Measurements from ENCODE around the gene PLEKHG4B. TPM values are rescaled to one million over a fixed set of nuclear protein-coding genes. Genes with fewer than 3 reads are reported as not detected.
"Not testable (repeated sequence)": the region's sequence is repeated elsewhere in the genome, so short reads cannot be mapped to it uniquely, and the experiment has no call there.

PLEKHG4B gene
- total RNA-seq, 2 experiments from 2014 or later: 0.04 TPM; not detected in 1

DNA sequence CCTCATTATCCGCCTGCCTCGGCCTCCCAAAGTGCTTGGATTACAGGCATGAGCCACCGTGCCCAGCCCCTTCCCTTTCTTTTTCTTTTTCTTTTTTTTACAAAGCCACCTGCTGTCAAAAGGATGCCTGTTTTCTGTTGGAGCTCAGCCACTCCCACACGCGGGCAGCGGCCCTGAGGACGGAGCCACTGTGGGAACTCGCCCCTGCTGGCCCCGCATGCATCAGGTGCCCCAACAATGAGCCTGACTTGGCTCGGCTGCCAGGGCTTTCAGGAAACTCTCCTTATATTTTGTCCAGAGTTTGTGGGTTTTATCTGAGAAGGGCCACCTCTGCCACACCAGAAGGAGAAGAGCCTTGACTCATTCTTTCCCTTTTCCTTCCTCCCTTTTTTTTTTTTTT is 62.3 kb downstream of the PLEKHG4B start:
- ChIA-PET CTCF (interaction anchor here (0.8 to 1.6 kb wide), 2 partner anchors 9 to 108 kb away, joined by 3 read pairs; no protein-coding TSS in a partner anchor), POLR2A (no interaction called here)

- CTCF ChIA-PET: interaction anchor here (0.8 to 1.6 kb wide), 2 partner anchors 10 to 109 kb away, joined by 3 read pairs; no protein-coding TSS in a partner anchor
- POLR2A ChIA-PET: no interaction called here
Observed at GRCh38 chr5:154826-155225, 62.9 kb downstream of the PLEKHG4B start.

GRCh38 chr5:155651-156410 is 63.9 kb downstream of the PLEKHG4B start:
- ChIA-PET CTCF (no interaction called here), POLR2A (no interaction called here)

DNA sequence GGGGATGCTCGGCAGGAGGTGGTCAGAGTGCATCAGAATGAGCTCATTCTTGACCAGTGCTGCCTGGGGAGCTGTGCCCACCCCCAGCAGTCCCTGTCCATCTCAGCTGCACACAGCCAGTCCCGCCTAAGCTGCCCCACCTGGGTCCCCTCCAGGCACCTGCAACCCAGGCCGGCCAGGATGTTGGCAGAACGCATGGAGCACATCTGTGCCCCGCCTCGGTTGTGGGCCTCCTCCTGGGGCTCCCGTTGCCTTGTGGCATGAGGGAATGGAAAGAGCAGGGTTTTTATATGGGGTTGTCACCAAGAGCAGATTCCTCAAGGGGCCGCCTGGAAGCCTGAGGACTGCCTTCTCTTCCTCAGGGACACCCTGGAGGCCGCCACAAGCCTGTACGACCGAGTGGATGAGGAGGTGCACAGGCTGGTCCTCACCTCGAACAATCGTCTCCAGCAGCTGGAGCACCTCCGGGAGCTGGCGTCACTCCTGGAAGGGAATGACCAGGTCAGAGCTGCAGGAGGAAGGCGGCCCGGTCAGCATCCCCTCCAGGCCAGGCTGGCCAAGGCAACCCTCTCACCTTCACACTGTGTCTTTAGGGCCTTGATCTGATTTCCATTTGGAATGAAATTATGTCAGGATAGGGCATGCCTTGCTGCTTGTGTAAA is 64.6 kb downstream of the PLEKHG4B start:
- ChIA-PET POLR2A (no interaction called here), CTCF (no interaction called here)

- ChIA-PET CTCF (no interaction called here), POLR2A (no interaction called here)
Observed at GRCh38 chr5:157126-157715, 65.3 kb downstream of the PLEKHG4B start.

DNA sequence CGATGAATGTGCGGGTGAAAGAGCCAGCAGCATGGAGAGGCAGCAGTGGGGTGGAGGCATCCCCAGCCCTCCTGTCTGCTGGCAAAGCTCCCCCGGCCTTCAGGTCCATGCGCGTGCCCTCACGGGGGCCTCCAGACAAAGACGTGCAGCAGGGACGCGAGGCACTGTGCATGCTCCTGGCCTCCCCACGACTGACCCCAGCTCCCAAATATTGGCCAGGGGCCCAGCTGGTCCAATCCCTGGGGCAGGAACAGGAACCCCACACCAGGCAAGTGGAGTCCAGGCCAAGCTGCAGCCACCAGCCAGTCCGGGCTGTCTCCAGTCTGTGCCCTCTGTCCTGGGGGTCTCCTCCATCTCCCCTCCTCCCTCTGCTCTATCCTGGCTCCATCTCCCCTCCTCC is 65.8 kb downstream of the PLEKHG4B start:
- ChIA-PET POLR2A (no interaction called here), CTCF (no interaction called here)

GRCh38 chr5:158807-159447 is 67.0 kb downstream of the PLEKHG4B start:
- POLR2A ChIA-PET: no interaction called here
- CTCF ChIA-PET: no interaction called here

DNA sequence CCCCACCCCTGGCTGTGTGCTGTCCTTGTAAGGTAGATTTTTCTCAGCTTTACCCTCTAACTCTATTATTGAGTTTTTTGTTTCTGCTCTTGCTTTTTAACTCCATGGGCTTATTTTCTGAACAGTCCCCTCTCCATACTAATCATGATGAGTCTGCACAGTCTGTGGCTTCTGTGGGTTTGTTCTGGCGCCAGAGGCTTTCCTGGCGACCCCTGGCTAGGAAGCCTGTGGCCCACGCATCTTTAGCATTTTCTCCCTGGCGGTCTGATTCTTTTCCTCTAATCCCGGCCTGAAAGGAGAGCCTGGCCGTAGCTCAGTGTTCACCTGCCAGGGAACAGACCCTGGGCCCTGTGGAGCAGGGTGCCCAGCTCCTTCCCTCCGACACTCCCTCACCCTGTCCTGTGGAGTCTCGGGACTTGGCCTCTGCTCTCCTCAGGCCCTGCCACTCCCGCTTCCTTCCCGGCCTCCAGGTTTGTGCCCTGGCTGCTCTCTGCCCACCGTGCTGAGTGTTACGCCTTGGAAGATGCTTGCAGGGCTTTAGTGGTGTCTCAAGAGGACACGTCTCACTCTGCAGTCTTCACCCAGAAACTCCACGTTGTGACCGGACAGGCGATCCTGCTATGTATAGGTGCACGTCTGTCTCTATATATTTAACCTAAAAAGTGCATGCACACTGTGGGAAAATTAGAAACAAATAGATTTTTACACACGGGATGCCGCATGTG is 67.6 kb downstream of the PLEKHG4B start:
- POLR2A ChIA-PET: no interaction called here
- CTCF ChIA-PET: no interaction called here

DNA sequence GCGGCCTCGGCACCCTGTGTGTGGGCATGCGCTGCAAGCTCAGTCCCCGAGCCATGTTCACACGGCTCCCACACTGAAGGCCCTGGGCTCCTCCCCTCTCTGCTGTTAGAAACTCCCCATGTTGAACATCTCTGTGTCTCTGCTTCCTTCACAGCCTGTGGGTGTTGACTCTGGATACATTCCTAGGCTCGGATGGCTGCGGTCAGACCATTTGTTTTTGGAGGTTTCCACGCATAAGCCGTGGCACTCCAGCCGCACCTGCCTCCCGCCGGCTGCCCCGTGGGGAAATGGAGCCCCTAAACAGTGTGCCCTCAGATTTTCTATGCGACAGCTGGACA is 68.2 kb downstream of the PLEKHG4B start:
- CTCF ChIA-PET: no interaction called here
- POLR2A ChIA-PET: no interaction called here

GRCh38 chr5:160921-161802 is 69.2 kb downstream of the PLEKHG4B start:
- POLR2A ChIA-PET: no interaction called here
- CTCF ChIA-PET: no interaction called here

GRCh38 chr5:161803-162110 is 69.8 kb downstream of the PLEKHG4B start:
- ChIA-PET CTCF (no interaction called here), POLR2A (no interaction called here)

DNA sequence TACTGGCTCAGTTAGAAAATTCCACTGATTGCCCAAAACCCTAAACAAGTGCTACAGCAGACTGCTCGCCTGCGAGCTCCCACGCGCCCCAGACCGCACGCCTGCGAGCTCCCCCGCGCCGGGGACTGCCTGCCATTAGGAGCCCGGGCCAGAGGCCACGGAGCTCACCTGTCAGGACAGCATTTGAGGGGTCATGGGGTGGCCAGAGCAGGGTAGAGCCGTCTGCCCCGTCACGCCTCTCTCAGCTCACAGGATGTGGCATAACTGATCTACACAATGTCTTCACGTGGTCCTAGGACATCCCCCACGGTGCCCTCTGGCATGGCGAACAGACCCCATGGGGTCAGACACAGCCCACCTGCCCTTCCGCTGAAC is 70.2 kb downstream of the PLEKHG4B start:
- POLR2A ChIA-PET: no interaction called here
- CTCF ChIA-PET: no interaction called here

- CTCF ChIA-PET: no interaction called here
- POLR2A ChIA-PET: no interaction called here
Observed at GRCh38 chr5:162565-163337, 70.8 kb downstream of the PLEKHG4B start.

DNA sequence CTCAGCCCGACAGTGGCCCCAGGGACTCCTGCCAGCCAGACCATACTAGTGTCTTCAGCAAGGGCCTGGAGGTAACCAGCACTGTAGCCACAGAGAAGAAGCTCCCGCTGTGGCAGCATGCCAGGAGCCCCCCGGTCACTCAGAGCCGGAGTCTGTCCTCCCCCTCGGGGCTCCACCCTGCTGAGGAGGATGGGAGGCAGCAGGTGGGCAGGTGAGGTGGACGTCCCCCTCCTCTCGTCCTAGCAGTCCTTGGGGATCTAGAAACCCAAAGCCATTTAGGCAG is 71.3 kb downstream of the PLEKHG4B start:
- ChIA-PET CTCF (no interaction called here), POLR2A (no interaction called here)

- POLR2A ChIA-PET: no interaction called here
Observed at GRCh38 chr5:163841-164240, 71.9 kb downstream of the PLEKHG4B start.

GRCh38 chr5:164244-164643 is 72.3 kb downstream of the PLEKHG4B start:
- CTCF ChIA-PET: no interaction called here
- POLR2A ChIA-PET: no interaction called here

More at GRCh38 chr5:163841-164240, 71.9 kb downstream of the PLEKHG4B start:
- CTCF ChIA-PET: no interaction called here

DNA sequence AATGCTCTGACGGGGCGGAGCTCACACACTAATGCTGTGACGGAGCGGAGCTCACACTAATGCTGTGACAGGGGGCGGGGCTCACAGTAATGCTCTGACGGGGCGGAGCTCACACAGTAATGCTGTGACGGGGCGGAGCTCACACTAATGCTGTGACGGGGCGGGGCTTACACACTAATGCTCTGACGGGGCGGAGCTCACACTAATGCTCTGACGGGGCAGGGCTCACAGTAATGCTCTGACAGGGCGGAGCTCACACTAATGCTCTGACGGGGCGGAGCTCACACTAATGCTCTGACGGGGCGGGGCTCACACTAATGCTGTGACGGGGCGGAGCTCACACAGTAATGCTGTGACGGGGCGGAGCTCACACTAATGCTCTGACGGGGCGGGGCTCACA is 72.8 kb downstream of the PLEKHG4B start:
- POLR2A ChIA-PET, CTCF ChIA-PET: not testable (repeated sequence)

- CTCF ChIA-PET: no interaction called here
- POLR2A ChIA-PET: no interaction called here
Observed at GRCh38 chr5:166441-167372, 74.7 kb downstream of the PLEKHG4B start.
